Measurements from ENCODE around the gene SSTR4. TPM values are rescaled to one million over a fixed set of nuclear protein-coding genes. Genes with fewer than 3 reads are reported as not detected.
A peak's percentile ranks its signal among the peaks of the same experiment; 100 is the strongest.

SSTR4 gene
- total and polyA plus RNA-seq, 9 of the 15 experiments (the other 6 are each of a cell fraction or from before 2014, with no cell fraction given): not detected

DNA sequence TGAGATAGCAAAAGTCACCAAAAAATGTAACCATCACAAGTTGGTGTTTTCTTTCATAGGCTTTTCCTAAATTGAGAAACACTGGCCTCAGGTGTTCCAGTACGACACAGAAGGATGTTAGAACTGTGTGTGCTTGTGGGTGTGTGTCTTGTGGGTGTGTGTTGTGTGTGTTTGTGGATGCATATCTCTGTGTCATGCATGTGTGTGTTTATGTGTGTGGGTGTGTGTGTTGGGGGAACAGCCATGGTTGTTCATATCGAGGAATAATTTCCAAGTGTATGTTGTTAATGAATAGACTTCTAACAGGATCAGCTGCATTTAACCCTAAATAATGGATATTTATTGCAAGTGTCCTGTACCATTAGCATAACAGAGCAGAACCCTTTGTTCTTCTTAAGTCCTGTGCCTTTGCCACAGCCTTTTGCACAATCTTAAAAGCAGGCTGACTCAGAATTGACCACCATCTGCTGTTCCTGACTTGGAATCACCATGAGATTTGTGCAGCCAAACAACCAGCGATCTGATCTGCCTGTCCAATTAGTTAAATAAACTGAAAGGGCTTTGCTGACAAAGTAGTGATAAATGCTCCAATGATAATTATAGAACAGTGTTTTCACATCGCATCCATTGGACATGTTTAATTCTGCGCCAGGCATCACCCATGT lies 43.4 kb downstream of the SSTR4 start:
- peak overlapping the region; percentile 38; the same call in 1 of the 2 replicates for H3K4me2 ChIP-seq (ENCODE audit: insufficient read depth, low read length)
- POLR2A ChIA-PET: interaction anchor here (1.1 kb wide), 1 partner anchor 233 kb away, joined by 3 read pairs; no protein-coding TSS in a partner anchor
- H3K79me2 ChIP-seq (ENCODE audit: control insufficient read depth, insufficient read depth, low read length): no peaks in the 10 kb centered on the region
- ATAC-seq (no peak), FAIRE-seq (peak; percentile 61), DNase-seq (ENCODE audit: extremely low read depth in 1 of 4, low spot score in 3 of 4) (no peak)
- H3K36me3 ChIP-seq (ENCODE audit: control insufficient read depth, insufficient read depth, low read length): no peaks in the 10 kb centered on the region
- in situ Hi-C loops (cut with MboI): no loop called here
- no peaks in the 10 kb centered on the region for H3K9me1 ChIP-seq (ENCODE audit: control insufficient read depth, insufficient read depth, low read length)
- H2AFZ ChIP-seq (ENCODE audit: low read depth, low read length): peak overlapping the region; percentile 72
- TF ChIP-seq ELF1 (tag; IDR thresholded peaks at IDR 0.05) (no peak), CHD2 (IDR thresholded peaks at IDR 0.05; ENCODE audit: low read depth, low read length) (no peak), CEBPB (tag; IDR thresholded peaks at IDR 0.05) (0 out of 2 replicates have a peak, but pooled peaks have one; percentile 0)
- TF ChIP-seq, protein P1, sequence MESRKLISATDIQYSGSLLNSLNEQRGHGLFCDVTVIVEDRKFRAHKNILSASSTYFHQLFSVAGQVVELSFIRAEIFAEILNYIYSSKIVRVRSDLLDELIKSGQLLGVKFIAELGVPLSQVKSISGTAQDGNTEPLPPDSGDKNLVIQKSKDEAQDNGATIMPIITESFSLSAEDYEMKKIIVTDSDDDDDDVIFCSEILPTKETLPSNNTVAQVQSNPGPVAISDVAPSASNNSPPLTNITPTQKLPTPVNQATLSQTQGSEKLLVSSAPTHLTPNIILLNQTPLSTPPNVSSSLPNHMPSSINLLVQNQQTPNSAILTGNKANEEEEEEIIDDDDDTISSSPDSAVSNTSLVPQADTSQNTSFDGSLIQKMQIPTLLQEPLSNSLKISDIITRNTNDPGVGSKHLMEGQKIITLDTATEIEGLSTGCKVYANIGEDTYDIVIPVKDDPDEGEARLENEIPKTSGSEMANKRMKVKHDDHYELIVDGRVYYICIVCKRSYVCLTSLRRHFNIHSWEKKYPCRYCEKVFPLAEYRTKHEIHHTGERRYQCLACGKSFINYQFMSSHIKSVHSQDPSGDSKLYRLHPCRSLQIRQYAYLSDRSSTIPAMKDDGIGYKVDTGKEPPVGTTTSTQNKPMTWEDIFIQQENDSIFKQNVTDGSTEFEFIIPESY (CRISPR knock-in tag; IDR thresholded peaks at IDR 0.05): no peak
- H3K4me1 ChIP-seq (replicated peaks in 1 of 2; ENCODE audit: control insufficient read depth in 2 of 2, insufficient read depth in 2 of 2, low read length in 2 of 2): peaks cover 2% of the 10 kb centered on the region in 2 experiments; a peak in 2 of 5 replicates
- H3K4me3 ChIP-seq: no peak overlapping the region
- BruUV-seq (replicated peaks): no TSS peak
- H3K27ac ChIP-seq (ENCODE audit: extremely low read depth, low read depth, low read length): no peak overlapping the region
- WGBS (ENCODE audit: insufficient coverage, low coverage, missing lambda C conversion rate): 76% methylated on average over 5 of the region's 5 CpGs
- H3K9me3 ChIP-seq (replicated peaks; ENCODE audit: control insufficient read depth, insufficient read depth, low read depth, low read length): no peaks in the 10 kb centered on the region
- no peak overlapping the region for H3K9ac ChIP-seq (ENCODE audit: insufficient read depth in 1 of 2, low read depth in 2 of 2, low read length in 2 of 2)
- CTCF ChIA-PET (ENCODE audit: low intra/inter-chr PET ratio): no interaction called here
- no peaks in the 10 kb centered on the region for H4K20me1 ChIP-seq (replicated peaks; ENCODE audit: control insufficient read depth, insufficient read depth, low read length)
- intact Hi-C loops (cut with micrococcal nuclease): no loop called here
- no peaks in the 10 kb centered on the region for H3K27me3 ChIP-seq (ENCODE audit: control insufficient read depth in 2 of 2, insufficient read depth in 2 of 2, low read length in 2 of 2)
